Endothelial cell of umbilical vein (primary cell): ENCODE measurements around the gene SLC29A3. TPM values are rescaled to one million over a fixed set of nuclear protein-coding genes. Genes with fewer than 3 reads are reported as not detected.

Experiments used
- BruUV-seq: library from RNA; stranded (reverse); fragments of 400-500 nt; replicated peaks from 2 replicates; lab custom pipeline; 2021; lab: Mats Ljungman, UMichigan
- CTCF ChIA-PET: fragments of 300-600, 350-600 bp; sonication (Branson Sonifier 250); formaldehyde crosslinking; loops from one replicate; lab custom pipeline; 2021; ENCODE audit warnings: antibody characterized with exemption, inconsistent platforms; lab: Charles Lee
- POLR2A ChIA-PET: fragments of 300-600, 350-600 bp; sonication (Branson Sonifier 250); formaldehyde crosslinking; loops from one replicate; lab custom pipeline; 2021; ENCODE audit warnings: antibody characterized with exemption, inconsistent platforms; lab: Charles Lee
- DNase-seq: peaks from one replicate; pipeline ENCODE4 v3.0.0-alpha.2; 2011; ENCODE audit warnings: low read depth, low spot score
- FAIRE-seq: peaks from 2 replicates; lab custom pipeline; 2011; peaks lifted over from hg19 to GRCh38; lab: Jason Lieb, UNC
- H2AFZ ChIP-seq: 2 replicates; pipeline ENCODE4 v1.6.0; 2012; ENCODE audit warnings: low read depth, low read length, control low read depth, inconsistent platforms
- H3K27ac ChIP-seq: 2 replicates; pipeline ENCODE4 v1.5.1; 2011; ENCODE audit warnings: low read depth, mild to moderate bottlenecking, control low read depth, low read length, moderate library complexity; ENCODE audit not compliant: insufficient read depth
- H3K27me3 ChIP-seq, 2 experiments: 2 replicates each; pipeline versions ENCODE4 v1.6.0 to v1.6.1; 2011; ENCODE audit warnings: low read length in 2 of 2, mixed read lengths in 1 of 2; ENCODE audit not compliant: control insufficient read depth in 2 of 2, insufficient read depth in 2 of 2
- H3K36me3 ChIP-seq, 2 experiments: 2 replicates in 1 of 2; 3 replicates in 1 of 2; pipeline ENCODE4 v1.5.1; 2011; ENCODE audit warnings: low read length in 2 of 2, mild to moderate bottlenecking in 1 of 2, moderate library complexity in 1 of 2; ENCODE audit not compliant: control insufficient read depth in 2 of 2, insufficient read depth in 2 of 2; ENCODE audit errors: extremely low read depth in 1 of 2
- H3K4me1 ChIP-seq: 3 replicates; pipeline ENCODE4 v1.5.1; 2011; ENCODE audit warnings: mild to moderate bottlenecking, low read length; ENCODE audit not compliant: control insufficient read depth, insufficient read depth; ENCODE audit errors: extremely low read depth
- H3K4me2 ChIP-seq: 2 replicates; pipeline ENCODE4 v1.6.1; 2011; ENCODE audit warnings: low read length, control low read depth, mixed read lengths; ENCODE audit not compliant: insufficient read depth
- H3K4me3 ChIP-seq, 3 experiments: fragments of 200-600 bp in 1 of 3; sonication (generic), shearing (Covaris generic) in 1 of 3; replicated peaks in 1 of 3; 2 replicates each; pipeline ENCODE4 v1.5.1; 2011 to 2016; ENCODE audit warnings: control low read depth in 3 of 3, low read length in 3 of 3, mild to moderate bottlenecking in 2 of 3, inconsistent platforms in 1 of 3, low read depth in 1 of 3, moderate library complexity in 1 of 3; ENCODE audit not compliant: insufficient read depth in 1 of 3
- H3K79me2 ChIP-seq: 2 replicates; pipeline ENCODE4 v1.6.0; 2012; ENCODE audit warnings: low read length, inconsistent platforms; ENCODE audit not compliant: control insufficient read depth, insufficient read depth
- H3K9ac ChIP-seq: replicated peaks from 2 replicates; pipeline ENCODE3; 2011; ENCODE audit warnings: low read length, control low read depth; ENCODE audit not compliant: insufficient read depth; ENCODE audit errors: extremely low read depth
- H3K9me1 ChIP-seq: replicated peaks from 3 replicates; pipeline ENCODE4 v1.6.0; 2011; ENCODE audit warnings: mild to moderate bottlenecking, low read length; ENCODE audit not compliant: control insufficient read depth, insufficient read depth; ENCODE audit errors: extremely low read depth
- H3K9me3 ChIP-seq: replicated peaks from 2 replicates; pipeline ENCODE4 v1.5.1; 2012; ENCODE audit warnings: low read length, inconsistent platforms; ENCODE audit not compliant: control insufficient read depth, insufficient read depth
- H4K20me1 ChIP-seq: replicated peaks from 2 replicates; pipeline ENCODE3; 2011; ENCODE audit warnings: mild to moderate bottlenecking, low read length; ENCODE audit not compliant: control insufficient read depth, insufficient read depth; ENCODE audit errors: extremely low read depth
- MAX ChIP-seq: IDR thresholded peaks from 2 replicates; pipeline ENCODE4 v1.6.1; 2011; ENCODE audit not compliant: insufficient read depth, insufficient read length
- MYC ChIP-seq: IDR thresholded peaks from one replicate; pipeline ENCODE4 v1.6.1; 2011; ENCODE audit warnings: mild to moderate bottlenecking, low read depth, low read length
- POLR2A ChIP-seq: IDR thresholded peaks from 2 replicates; pipeline ENCODE4 v1.6.1; 2012; ENCODE audit warnings: low read depth, mild to moderate bottlenecking, control low read depth, low read length
- dilution Hi-C: fragments of 300-500 bp; cut with MboI; formaldehyde crosslinking; loops from one replicate; pipeline ENCODE4 v1.15.0; 2019; ENCODE audit warnings: low sequenced_read_pairs; ENCODE audit not compliant: extremely low pct_ligation_motif_present
- intact Hi-C: fragments of 100-400 bp; cut with micrococcal nuclease; formaldehyde crosslinking; loops from one replicate; pipeline ENCODE4 v1.10.0; 2022
- polyA plus RNA-seq, 4 experiments: library from polyadenylated mRNA; depleted of rRNA in 3 of 4; stranded (reverse) in 3 of 4; unstranded in 1 of 4; fragments of >200 nt; gene quantifications; 2 replicates each; pipeline versions ENCODE4 v1.2.1 to v1.2.3, GENCODE V29; 2011 to 2012; ENCODE audit warnings: missing spikeins in 1 of 4
- total RNA-seq: library from RNA; stranded (reverse); gene quantifications from 2 replicates; pipeline ENCODE4 v1.2.3, GENCODE V29; 2021

SLC29A3 gene
- total and polyA plus RNA-seq, 2 donors (not counting 3 experiments of a cell fraction or from before 2014, with no cell fraction given), result 5.0 to 9.1 TPM

DNA sequence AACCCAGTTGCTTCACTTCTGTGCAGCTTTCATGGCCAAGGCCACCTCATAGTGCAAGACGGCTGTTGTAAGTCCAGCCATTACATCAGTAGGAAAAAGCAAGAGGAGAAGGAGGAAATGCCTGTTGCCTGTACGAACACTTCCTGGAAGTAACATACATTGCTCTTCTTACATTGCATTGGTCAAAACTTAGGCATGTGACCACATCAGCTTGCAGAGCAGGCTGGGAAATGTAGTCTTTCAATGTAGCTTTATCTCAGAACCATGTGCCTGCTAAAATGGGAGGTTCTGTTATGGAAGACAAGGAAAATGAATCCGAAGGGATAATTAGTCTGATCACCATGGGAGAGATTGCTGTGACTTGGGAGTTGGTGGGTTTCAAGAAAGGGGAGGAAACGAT, 4.3 kb downstream of the SLC29A3 start:
- ChIA-PET POLR2A (no interaction called here), CTCF (interaction anchor here (0.6 kb wide), 1 partner anchor 60 kb away, joined by 3 read pairs; no protein-coding TSS in a partner anchor)
- BruUV-seq, result no TSS peak
- Histone ChIP-seq H3K79me2 (no peaks in the 10 kb centered on the region), H2AFZ (no peak overlapping the region), H3K4me1 (peaks cover 3% of the 10 kb centered on the region), H4K20me1 (no peaks in the 10 kb centered on the region), H3K27me3 (no peaks in the 10 kb centered on the region), H3K27ac (no peak overlapping the region), H3K9ac (no peak overlapping the region), H3K36me3 (no peaks in the 10 kb centered on the region), H3K9me1 (no peaks in the 10 kb centered on the region), H3K4me3 (no peak overlapping the region), H3K9me3 (no peaks in the 10 kb centered on the region), H3K4me2 (no peak overlapping the region)
- intact Hi-C loops (no loop called here), dilution Hi-C loops (no loop called here)
- DNase-seq (peak; percentile 28), FAIRE-seq (peak; percentile 80)
- TF ChIP-seq POLR2A (no peak), MAX (peak; percentile 75)

GRCh38 chr10:71324743-71325142, 5.7 kb downstream of the SLC29A3 start:
- FAIRE-seq (no peak), DNase-seq (no peak)
- Histone ChIP-seq H3K4me1 (peaks cover 1% of the 10 kb centered on the region), H3K4me3 (no peak overlapping the region), H3K9me3 (no peaks in the 10 kb centered on the region), H3K36me3 (no peaks in the 10 kb centered on the region), H3K27ac (no peak overlapping the region), H3K9me1 (no peaks in the 10 kb centered on the region), H3K79me2 (no peaks in the 10 kb centered on the region), H2AFZ (no peak overlapping the region), H3K27me3 (no peaks in the 10 kb centered on the region), H3K9ac (no peak overlapping the region), H4K20me1 (no peaks in the 10 kb centered on the region), H3K4me2 (no peak overlapping the region)
- BruUV-seq, result no TSS peak
- ChIA-PET POLR2A (no interaction called here), CTCF (no interaction called here)
- intact Hi-C loops, result no loop called here
- no peak for TF ChIP-seq MYC
- TF ChIP-seq MAX, result no peak
- dilution Hi-C loops, result no loop called here
